IPS-15b (cell line): ENCODE results near the gene LYRM4.

Source experiments
- H3K27me3 ChIP-seq: one replicate; pipeline ENCODE4 v1.6.1; 2013; ENCODE audit warnings: low read length; ENCODE audit not compliant: control insufficient read depth, insufficient read depth
- H3K36me3 ChIP-seq: one replicate; pipeline ENCODE4 v1.6.1; 2013; ENCODE audit warnings: low read length; ENCODE audit not compliant: control insufficient read depth, insufficient read depth
- H3K4me1 ChIP-seq: one replicate; pipeline ENCODE4 v1.6.1; 2013; ENCODE audit warnings: mild to moderate bottlenecking, low read length; ENCODE audit not compliant: control insufficient read depth, insufficient read depth
- H3K4me3 ChIP-seq: one replicate; pipeline ENCODE4 v1.5.1; 2013; ENCODE audit warnings: low read depth, low read length
- H3K9ac ChIP-seq: one replicate; pipeline ENCODE4 v1.6.1; 2013; ENCODE audit warnings: low read depth, mild to moderate bottlenecking, low read length
- H3K9me3 ChIP-seq: one replicate; pipeline ENCODE4 v1.6.1; 2013; ENCODE audit warnings: mild to moderate bottlenecking, low read length; ENCODE audit not compliant: control insufficient read depth, insufficient read depth

The LYRM4 gene

GRCh38 chr6:5214570-5215052 is 46.1 kb downstream of the LYRM4 start:
- H3K9me3 ChIP-seq: no peaks in the 10 kb centered on the region

DNA sequence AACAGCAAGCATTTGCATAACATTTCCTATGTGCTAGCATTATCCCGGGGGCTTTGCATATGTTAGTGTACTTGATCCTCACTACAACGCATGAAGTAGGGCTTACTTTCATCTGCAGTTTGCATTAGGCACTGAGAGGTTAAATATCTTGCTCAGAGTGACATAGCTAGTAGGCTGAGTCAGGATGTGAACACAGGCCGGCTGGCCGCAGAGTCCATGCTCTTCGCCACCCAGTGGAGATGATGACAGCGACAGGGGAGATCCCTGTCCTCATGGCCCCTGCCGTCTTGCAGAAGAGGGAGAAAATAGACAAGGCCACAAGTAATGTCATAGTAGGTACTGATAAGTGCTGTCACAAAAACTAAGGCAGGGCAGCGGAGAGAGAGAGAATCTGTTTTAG is 46.9 kb downstream of the LYRM4 start:
- H3K9me3 ChIP-seq: no peaks in the 10 kb centered on the region
- no peaks in the 10 kb centered on the region for H3K27me3 ChIP-seq
- H3K4me1 ChIP-seq: peaks cover 4% of the 10 kb centered on the region
- no peak overlapping the region for H3K4me3 ChIP-seq
- peaks cover 3% of the 10 kb centered on the region for H3K36me3 ChIP-seq
- no peak overlapping the region for H3K9ac ChIP-seq

More at GRCh38 chr6:5214570-5215052, 46.1 kb downstream of the LYRM4 start:
- no peak overlapping the region for H3K4me3 ChIP-seq
- H3K36me3 ChIP-seq: peaks cover 3% of the 10 kb centered on the region
- H3K4me1 ChIP-seq: peaks cover 4% of the 10 kb centered on the region
- H3K27me3 ChIP-seq: no peaks in the 10 kb centered on the region
- H3K9ac ChIP-seq: no peak overlapping the region

GRCh38 chr6:5211492-5211891 is 49.3 kb downstream of the LYRM4 start:
- Histone ChIP-seq H3K27me3 (no peaks in the 10 kb centered on the region), H3K4me3 (no peak overlapping the region), H3K9ac (no peak overlapping the region), H3K36me3 (peaks cover 3% of the 10 kb centered on the region), H3K4me1 (peaks cover 2% of the 10 kb centered on the region), H3K9me3 (no peaks in the 10 kb centered on the region)

GRCh38 chr6:5208471-5208971 is 52.2 kb downstream of the LYRM4 start:
- Histone ChIP-seq H3K9me3 (no peaks in the 10 kb centered on the region), H3K9ac (no peak overlapping the region), H3K4me1 (peaks cover 5% of the 10 kb centered on the region), H3K4me3 (no peak overlapping the region), H3K36me3 (peaks cover 3% of the 10 kb centered on the region), H3K27me3 (no peaks in the 10 kb centered on the region)

- Histone ChIP-seq H3K4me3 (no peak overlapping the region), H3K27me3 (no peaks in the 10 kb centered on the region), H3K4me1 (peaks cover 5% of the 10 kb centered on the region), H3K9me3 (no peaks in the 10 kb centered on the region), H3K9ac (no peak overlapping the region), H3K36me3 (peaks cover 2% of the 10 kb centered on the region)
Measured at GRCh38 chr6:5208057-5208456, 52.7 kb downstream of the LYRM4 start.

DNA sequence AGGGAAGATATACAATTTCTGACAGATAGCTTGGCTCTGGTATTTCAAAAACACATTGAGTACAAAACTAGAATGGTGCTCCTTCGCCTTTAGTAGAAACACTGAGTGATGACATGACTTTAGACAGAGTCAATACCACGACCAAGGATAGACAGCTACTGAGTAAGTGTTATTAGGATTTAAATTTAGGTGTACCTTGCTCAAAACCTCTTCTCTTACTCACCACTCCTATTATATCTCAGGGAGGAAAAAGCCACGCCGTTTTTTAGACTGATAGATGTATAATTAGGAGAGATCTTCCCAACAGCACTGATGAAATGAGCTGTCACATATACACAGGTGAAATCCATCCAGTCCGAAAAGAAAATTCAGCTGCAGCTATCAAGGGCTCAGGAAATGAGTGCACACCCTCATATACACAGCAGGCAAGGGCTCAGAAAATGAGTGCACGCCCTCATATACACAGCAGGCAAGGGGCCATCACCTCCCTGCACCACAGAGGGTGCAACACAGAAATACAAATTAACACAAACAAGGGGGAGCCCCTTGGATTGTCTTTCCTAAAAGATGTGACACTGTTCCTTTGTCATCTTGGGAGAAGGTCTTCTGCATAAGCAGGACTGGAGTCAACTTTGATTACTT is 53.7 kb downstream of the LYRM4 start:
- H3K9ac ChIP-seq: no peak overlapping the region
- no peaks in the 10 kb centered on the region for H3K9me3 ChIP-seq
- no peaks in the 10 kb centered on the region for H3K27me3 ChIP-seq
- H3K4me3 ChIP-seq: no peak overlapping the region
- H3K4me1 ChIP-seq: peaks cover 5% of the 10 kb centered on the region
- no peaks in the 10 kb centered on the region for H3K36me3 ChIP-seq

- Histone ChIP-seq H3K4me1 (peaks cover 5% of the 10 kb centered on the region), H3K9ac (no peak overlapping the region), H3K9me3 (no peaks in the 10 kb centered on the region), H3K27me3 (no peaks in the 10 kb centered on the region), H3K36me3 (no peaks in the 10 kb centered on the region), H3K4me3 (no peak overlapping the region)
Measured at GRCh38 chr6:5205877-5206850, 54.6 kb downstream of the LYRM4 start.

- no peaks in the 10 kb centered on the region for H3K9me3 ChIP-seq
- H3K9ac ChIP-seq: no peak overlapping the region
- no peak overlapping the region for H3K4me3 ChIP-seq
- H3K36me3 ChIP-seq: no peaks in the 10 kb centered on the region
- H3K27me3 ChIP-seq: no peaks in the 10 kb centered on the region
- peaks cover 5% of the 10 kb centered on the region for H3K4me1 ChIP-seq
Measured at GRCh38 chr6:5205035-5205507, 55.7 kb downstream of the LYRM4 start.

- H3K36me3 ChIP-seq: no peaks in the 10 kb centered on the region
- no peak overlapping the region for H3K9ac ChIP-seq
- no peaks in the 10 kb centered on the region for H3K9me3 ChIP-seq
- no peak overlapping the region for H3K4me3 ChIP-seq
- H3K27me3 ChIP-seq: no peaks in the 10 kb centered on the region
- H3K4me1 ChIP-seq: peaks cover 5% of the 10 kb centered on the region
Measured at GRCh38 chr6:5204376-5204775, 56.4 kb downstream of the LYRM4 start.

DNA sequence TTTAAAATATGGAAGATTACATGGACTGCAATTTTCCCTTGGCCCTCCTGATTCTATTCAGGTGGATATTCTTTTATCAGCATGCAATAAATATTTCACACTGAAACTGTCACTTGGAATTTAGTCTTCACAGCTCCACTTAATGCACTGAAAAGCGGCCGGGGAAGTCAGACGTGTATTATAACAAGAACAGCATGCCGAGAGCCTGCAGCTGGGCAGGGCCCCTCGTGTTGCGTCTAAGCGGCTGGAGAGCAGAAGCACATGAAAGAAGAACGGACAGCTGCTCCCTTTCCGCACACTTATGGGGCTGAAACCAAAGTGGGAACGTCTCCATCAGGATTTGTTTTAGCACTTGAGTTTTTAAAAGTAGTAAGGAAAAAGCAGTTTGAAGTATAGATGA is 57.2 kb downstream of the LYRM4 start:
- peaks cover 5% of the 10 kb centered on the region for H3K4me1 ChIP-seq
- no peak overlapping the region for H3K4me3 ChIP-seq
- no peaks in the 10 kb centered on the region for H3K27me3 ChIP-seq
- no peaks in the 10 kb centered on the region for H3K9me3 ChIP-seq
- no peaks in the 10 kb centered on the region for H3K36me3 ChIP-seq
- no peak overlapping the region for H3K9ac ChIP-seq

- H3K9me3 ChIP-seq: no peaks in the 10 kb centered on the region
- no peak overlapping the region for H3K4me3 ChIP-seq
- H3K36me3 ChIP-seq: no peaks in the 10 kb centered on the region
- H3K4me1 ChIP-seq: peaks cover 5% of the 10 kb centered on the region
- H3K27me3 ChIP-seq: no peaks in the 10 kb centered on the region
- no peak overlapping the region for H3K9ac ChIP-seq
Measured at GRCh38 chr6:5202941-5203340, 57.8 kb downstream of the LYRM4 start.
